PC-3 (cell line): ENCODE measurements around the gene RNF19B.

Experiments used
- CTCF ChIP-seq: fragments of 300-600 bp; sonication (generic); conservative IDR thresholded peaks from 2 replicates; pipeline ENCODE4 v1.5.1; 2017; ENCODE audit warnings: antibody characterized with exemption, low read depth, mild to moderate bottlenecking, low read length
- EZH2 ChIP-seq: fragments of 300-600 bp; sonication (generic); IDR thresholded peaks from one replicate; pipeline ENCODE4 v1.6.1; 2017; ENCODE audit warnings: antibody characterized with exemption, mild to moderate bottlenecking, low read length; ENCODE audit not compliant: unreplicated experiment

- TF ChIP-seq EZH2 (no peak), CTCF (no peak)
Observed at GRCh38 chr1:32894019-32894600, 70.5 kb downstream of the RNF19B start.
